ENCODE results near the gene NRG2.

Gene NRG2

DNA sequence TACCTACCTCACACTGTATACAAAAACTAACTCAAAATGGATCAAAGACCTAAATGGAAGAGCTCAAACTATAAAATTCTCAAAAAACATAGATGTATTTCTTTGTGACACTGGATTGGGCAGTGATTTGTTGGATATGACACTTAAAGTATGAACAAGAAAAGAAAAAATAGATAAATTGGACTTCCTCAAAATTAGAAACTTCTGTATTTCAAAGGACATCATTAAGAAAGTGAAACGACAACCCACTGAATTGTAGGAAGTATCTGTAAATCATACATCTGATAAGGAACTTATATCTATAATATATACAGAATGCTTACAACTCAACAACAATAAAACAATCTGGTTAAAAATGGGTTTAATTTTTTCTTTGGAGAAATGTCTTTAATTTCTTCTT is 96.7 kb downstream of the NRG2 start:
- in situ Hi-C loops (cut with MboI; ENCODE audit: low pct_unique_long_range_greater_than_20kb, low sequenced_read_pairs, unreplicated experiment) = no loop called here
- no peak for DNase-seq (ENCODE audit: low spot score)
- TF ChIP-seq, protein P1, sequence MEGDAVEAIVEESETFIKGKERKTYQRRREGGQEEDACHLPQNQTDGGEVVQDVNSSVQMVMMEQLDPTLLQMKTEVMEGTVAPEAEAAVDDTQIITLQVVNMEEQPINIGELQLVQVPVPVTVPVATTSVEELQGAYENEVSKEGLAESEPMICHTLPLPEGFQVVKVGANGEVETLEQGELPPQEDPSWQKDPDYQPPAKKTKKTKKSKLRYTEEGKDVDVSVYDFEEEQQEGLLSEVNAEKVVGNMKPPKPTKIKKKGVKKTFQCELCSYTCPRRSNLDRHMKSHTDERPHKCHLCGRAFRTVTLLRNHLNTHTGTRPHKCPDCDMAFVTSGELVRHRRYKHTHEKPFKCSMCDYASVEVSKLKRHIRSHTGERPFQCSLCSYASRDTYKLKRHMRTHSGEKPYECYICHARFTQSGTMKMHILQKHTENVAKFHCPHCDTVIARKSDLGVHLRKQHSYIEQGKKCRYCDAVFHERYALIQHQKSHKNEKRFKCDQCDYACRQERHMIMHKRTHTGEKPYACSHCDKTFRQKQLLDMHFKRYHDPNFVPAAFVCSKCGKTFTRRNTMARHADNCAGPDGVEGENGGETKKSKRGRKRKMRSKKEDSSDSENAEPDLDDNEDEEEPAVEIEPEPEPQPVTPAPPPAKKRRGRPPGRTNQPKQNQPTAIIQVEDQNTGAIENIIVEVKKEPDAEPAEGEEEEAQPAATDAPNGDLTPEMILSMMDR (IDR thresholded peaks at IDR 0.05; ENCODE audit: extremely low read depth, insufficient read depth, missing control alignments) = no peak

DNA sequence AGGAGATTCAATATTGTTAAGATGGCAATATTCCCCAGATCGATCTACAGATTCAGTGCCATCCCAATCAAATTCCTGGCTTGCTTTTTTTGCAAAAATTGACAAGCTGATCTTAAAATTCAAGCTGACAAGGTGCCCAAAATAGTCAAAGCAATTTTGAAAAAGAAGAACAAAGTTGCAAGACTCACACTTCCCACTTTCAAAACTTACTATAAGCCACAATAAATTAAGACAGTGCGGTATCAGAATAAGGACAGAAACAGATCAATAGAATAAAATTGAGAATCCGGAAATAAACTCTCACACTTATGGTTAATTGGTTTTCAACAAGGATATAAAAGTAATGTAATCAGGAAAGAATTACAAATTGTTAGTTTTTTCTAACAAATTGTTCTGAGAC is 97.1 kb downstream of the NRG2 start:
- TF ChIP-seq, protein P1 (IDR thresholded peaks at IDR 0.05; ENCODE audit: extremely low read depth, insufficient read depth, missing control alignments) = no peak
- in situ Hi-C loops (cut with MboI; ENCODE audit: low pct_unique_long_range_greater_than_20kb, low sequenced_read_pairs, unreplicated experiment) = no loop called here
- no peak for DNase-seq (ENCODE audit: low spot score)

DNA sequence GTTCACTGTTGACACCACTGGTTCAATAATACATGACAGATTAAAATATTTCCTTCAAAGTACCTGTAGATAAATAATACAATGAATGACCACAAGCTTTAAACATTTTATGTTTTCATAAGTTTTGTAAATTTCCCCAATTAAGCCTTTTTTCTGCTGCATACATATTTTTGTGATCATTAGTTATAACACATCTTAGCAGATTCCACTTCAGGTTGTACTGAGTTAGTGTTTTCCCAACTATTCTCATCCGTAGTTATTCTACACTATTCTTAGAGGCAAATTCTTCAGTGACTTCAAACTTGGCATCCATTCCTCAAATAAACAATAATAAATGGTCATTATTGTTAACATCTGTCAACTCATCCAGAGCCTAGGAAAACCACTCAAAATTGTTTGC is 100.9 kb downstream of the NRG2 start:
- in situ Hi-C loops (cut with MboI; ENCODE audit: low pct_unique_long_range_greater_than_20kb, low sequenced_read_pairs, unreplicated experiment) = no loop called here
- TF ChIP-seq, protein P1 (IDR thresholded peaks at IDR 0.05; ENCODE audit: extremely low read depth, insufficient read depth, missing control alignments) = no peak
- DNase-seq (ENCODE audit: low spot score) = no peak

DNA sequence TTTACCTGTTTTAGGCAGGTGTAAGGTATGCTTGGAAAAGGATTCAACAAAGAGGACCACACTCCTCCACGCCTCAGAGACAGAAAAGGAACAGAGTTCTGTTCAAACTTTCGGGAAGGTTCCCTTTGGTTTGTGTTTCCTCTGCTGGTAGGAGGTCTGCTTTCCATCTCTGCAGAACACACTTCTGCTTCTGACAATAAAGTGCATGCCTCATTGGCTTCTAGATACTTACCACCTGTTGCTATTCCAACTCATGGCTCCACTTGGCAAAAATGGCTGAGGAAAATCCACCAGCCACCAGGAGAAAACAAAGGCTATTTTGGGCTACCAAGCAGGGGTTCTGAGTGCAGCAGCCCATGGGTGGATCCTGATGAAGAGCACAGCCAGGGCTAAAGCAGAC is 112.7 kb downstream of the NRG2 start:
- TF ChIP-seq, protein P1 (IDR thresholded peaks at IDR 0.05; ENCODE audit: extremely low read depth, insufficient read depth, missing control alignments) = no peak
- in situ Hi-C loops (cut with MboI; ENCODE audit: low pct_unique_long_range_greater_than_20kb, low sequenced_read_pairs, unreplicated experiment) = no loop called here
- DNase-seq (ENCODE audit: low spot score) = no peak

DNA sequence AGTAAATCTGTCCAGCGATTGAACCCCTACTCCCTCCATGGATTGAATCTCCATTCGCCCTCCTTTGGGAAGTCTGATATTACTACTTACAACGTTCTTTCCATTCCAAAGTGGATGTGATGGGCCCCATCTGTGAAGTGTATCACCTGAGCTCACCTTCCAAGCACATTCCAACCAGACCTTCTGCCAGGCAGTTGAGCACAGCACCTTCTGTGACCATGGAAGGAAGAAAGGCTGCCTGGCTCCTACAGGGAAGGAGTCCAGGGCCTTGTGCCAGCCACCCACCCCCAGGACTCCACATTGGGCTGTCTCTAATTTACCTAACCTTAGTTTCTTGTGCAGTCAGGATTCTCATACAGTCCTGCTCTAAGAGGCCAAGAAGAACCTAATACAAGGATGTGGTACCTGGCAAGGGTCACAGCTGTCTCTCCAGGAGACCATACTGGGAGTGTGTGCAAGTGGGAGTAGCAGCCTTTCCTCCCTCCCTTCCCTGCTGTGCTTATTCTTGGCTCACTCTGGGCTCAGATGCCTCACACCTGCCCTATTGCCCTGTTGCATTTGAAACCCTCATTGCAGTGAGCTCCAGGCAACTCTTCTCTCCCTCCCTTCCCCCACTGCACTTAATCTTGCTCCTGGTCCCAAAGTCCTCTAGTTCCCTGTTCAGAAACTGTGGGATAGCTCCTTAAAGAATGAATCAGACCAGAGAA is 116.1 kb downstream of the NRG2 start:
- no peak for DNase-seq (ENCODE audit: low spot score)
- TF ChIP-seq, protein P1 (IDR thresholded peaks at IDR 0.05; ENCODE audit: extremely low read depth, insufficient read depth, missing control alignments) = no peak
- in situ Hi-C loops (cut with MboI; ENCODE audit: low pct_unique_long_range_greater_than_20kb, low sequenced_read_pairs, unreplicated experiment) = no loop called here

DNA sequence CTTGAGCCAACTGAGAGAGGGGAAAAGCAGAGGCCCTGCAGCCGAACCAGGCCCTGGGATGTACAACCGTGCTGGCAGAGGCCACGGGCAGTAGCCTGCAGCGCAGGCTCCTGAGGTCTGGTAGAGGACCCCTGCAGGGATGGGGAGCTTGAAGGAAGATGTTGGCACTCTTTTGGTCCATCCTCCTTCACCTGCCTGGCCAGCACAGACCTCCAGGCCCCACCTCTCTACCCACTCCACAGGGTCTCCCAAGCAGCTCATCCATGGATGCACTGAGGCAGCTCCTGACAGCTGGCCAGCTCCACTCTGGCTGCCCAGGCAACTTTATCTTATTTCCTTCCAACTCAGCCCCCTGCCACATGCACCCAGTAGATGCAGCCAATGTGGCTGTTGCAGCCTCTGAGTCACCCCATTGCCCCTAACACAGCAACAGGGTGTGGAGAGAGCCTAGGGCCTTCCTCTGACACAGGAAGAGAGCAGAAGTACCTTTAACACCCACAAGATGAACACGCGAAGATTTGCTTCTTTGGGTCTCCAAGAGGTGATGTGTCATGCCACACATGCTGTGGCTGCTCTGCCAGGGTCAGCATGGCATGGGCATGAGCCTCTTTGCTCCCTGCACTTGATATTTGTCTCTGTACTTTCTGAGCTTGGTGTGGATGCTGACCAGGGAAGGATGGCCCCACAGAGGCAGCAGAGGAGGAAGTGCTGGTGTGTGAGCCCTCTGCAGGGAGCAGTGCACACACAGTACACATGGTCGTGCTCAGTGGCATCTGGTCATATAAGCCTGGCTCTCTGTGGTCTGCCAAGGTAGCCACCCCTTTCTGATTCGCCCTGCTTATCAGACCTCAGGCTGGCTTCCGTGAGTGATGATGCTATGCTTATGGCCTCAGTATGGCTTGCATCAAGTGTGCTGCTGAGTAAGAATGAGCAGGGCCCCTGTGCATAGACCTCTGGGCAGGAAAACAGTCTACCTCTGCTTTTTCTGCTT is 117.2 kb downstream of the NRG2 start:
- in situ Hi-C loops (cut with MboI; ENCODE audit: low pct_unique_long_range_greater_than_20kb, low sequenced_read_pairs, unreplicated experiment) = no loop called here

More for the DNA sequence above, 117.2 kb downstream of the NRG2 start:
- no peak for DNase-seq (ENCODE audit: low spot score)
- TF ChIP-seq, protein P1 (IDR thresholded peaks at IDR 0.05; ENCODE audit: extremely low read depth, insufficient read depth, missing control alignments) = no peak
